ENCODE data around the gene SP8.

GRCh38 chr7:20798694-20799121 is 12.0 kb upstream of the SP8 start:
- TF ChIP-seq ZFX (IDR thresholded peaks at IDR 0.05) (no peak), SIN3A (IDR thresholded peaks at IDR 0.05; ENCODE audit: low read depth) (no peak), POLR2A (IDR thresholded peaks at IDR 0.05; ENCODE audit: borderline replicate concordance, extremely low read depth, insufficient read depth, insufficient read length) (no peak), CTCF (IDR thresholded peaks at IDR 0.05 in 2 of 3, conservative IDR thresholded peaks at IDR 0.05 in 1 of 3; ENCODE audit: borderline replicate concordance in 1 of 3, insufficient read depth in 1 of 3, low read depth in 2 of 3, low read length in 2 of 3) (no peak), EZH2phosphoT487 (IDR thresholded peaks at IDR 0.05; ENCODE audit: borderline replicate concordance) (no peak), YY1 (IDR thresholded peaks at IDR 0.05; ENCODE audit: extremely low read depth, insufficient replicate concordance, low read depth, low read length) (no peak), EZH2 (IDR thresholded peaks at IDR 0.05) (no peak), ZNF274 (IDR thresholded peaks at IDR 0.05; ENCODE audit: low read depth, low read length) (no peak), ATF3 (IDR thresholded peaks at IDR 0.05) (no peak), RAD21 (IDR thresholded peaks at IDR 0.05; ENCODE audit: low read depth) (no peak), JUND (IDR thresholded peaks at IDR 0.05) (no peak), TCF7L2 (IDR thresholded peaks at IDR 0.05; ENCODE audit: borderline replicate concordance, extremely low read depth, insufficient read depth, insufficient read length) (no peak)

Data from HCT116 (cell line).